HG02678 (cell line): ENCODE results near the gene GIN1.
A peak's percentile ranks its signal among the peaks of the same experiment; 100 is the strongest.
"Not testable (repeated sequence)": the region's sequence is repeated elsewhere in the genome, so short reads cannot be mapped to it uniquely, and the experiment has no call there.

Experiments used
- ATAC-seq: cut with Tn5 transposase; IDR thresholded peaks from one replicate; pipeline ENCODE4 v1.9.1; 2021; ENCODE audit warnings: mild to moderate bottlenecking, moderate library complexity; ENCODE audit not compliant: unreplicated experiment

Gene GIN1, protein sequence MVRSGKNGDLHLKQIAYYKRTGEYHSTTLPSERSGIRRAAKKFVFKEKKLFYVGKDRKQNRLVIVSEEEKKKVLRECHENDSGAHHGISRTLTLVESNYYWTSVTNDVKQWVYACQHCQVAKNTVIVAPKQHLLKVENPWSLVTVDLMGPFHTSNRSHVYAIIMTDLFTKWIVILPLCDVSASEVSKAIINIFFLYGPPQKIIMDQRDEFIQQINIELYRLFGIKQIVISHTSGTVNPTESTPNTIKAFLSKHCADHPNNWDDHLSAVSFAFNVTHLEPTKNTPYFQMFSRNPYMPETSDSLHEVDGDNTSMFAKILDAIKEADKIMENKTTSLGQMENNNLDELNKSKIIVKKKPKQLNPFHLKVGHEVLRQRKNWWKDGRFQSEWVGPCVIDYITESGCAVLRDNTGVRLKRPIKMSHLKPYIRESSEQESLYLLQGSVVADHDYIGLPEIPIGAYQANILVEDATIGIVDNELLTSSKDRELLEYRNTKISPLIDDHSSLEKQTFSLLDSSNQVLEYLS

DNA sequence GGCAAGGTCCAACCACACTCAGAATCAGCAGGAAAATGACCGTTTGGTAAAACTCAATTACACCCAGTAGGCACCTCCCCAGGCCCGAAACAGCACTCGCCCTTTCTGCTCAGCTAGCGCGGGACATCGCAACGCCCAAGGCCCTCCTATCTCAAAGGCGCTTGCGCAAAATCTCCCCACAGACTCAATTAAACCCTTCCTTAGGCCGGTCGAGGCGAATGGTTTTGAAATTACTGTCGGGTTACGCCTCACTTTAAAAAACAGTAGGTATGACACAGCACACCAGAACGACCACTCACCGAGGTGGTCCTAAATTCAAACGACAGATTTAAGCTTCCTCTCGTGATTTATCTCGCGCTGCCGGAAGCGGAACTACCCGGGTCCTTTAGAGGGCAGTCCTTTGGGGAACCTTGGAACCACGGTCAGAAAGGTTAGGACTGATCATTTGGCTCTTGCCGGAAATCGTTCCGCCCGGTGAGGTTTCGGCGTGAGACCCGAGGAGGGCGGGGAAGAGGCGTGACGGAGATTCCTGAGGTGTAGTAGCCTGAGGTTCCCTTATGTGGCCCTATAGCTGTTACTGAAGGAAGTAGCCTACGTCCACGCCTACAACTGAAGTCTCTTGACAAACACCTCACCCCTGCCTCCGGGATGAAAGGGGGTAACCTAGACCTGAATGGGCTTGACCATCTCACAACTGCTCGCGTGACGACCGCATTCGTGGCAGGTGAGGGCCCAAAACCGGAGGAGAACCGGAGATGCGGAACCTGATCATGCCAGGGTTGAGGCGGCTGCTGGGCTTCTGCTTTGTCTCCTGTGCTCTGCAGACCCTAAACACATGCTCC, at the start of gene GIN1, which contains the start of gene PPIP5K2:
GIN1 (minus strand) TSS at position 374 of the 842 bp plus-strand sequence. CDS start 11,431 bp downstream, outside the sequence.
PPIP5K2 (plus strand) TSS at position 537 of the 842 bp plus-strand sequence. CDS start 9,289 bp downstream, outside the sequence.
- peak; percentile 90 for ATAC-seq

- ATAC-seq, result no peak
Measured at GRCh38 chr5:103166706-103167105, 46.8 kb upstream of the GIN1 start.

DNA sequence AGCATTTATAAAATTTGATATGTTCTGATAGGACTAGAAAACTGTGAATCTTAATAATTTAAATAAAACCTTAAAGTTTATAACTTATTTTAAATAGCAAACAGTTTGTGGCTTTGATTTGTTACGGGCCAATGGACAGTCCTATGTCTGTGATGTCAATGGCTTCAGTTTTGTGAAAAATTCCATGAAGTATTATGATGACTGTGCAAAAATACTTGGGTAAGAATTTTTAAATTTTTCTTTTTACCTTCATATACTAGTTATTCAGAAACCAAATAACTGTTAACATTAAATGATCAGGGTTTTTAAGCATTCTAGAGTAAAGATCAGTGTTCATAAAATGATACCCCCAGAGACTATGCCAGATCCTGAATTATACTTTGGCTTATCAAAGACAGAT, 31.2 kb upstream of the GIN1 start:
- no peak for ATAC-seq

DNA sequence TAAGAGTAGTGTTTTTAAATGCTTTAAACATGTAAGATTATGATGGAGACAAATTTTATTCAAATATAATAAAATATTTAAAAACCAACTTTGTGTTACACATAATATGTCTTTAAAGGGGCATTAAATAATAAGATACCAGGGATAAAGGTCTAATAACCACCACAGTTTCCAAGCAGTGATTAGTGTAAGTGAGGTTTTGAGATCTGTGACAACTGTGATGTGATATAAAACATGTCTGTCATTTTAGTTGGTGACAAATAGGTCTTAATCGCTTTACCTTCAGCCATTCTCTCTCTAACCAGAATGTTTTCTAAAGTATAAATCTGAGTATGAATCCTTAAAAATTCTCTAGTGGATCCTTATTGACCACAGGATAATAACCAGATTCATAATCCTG, 28.3 kb upstream of the GIN1 start:
- no peak for ATAC-seq

DNA sequence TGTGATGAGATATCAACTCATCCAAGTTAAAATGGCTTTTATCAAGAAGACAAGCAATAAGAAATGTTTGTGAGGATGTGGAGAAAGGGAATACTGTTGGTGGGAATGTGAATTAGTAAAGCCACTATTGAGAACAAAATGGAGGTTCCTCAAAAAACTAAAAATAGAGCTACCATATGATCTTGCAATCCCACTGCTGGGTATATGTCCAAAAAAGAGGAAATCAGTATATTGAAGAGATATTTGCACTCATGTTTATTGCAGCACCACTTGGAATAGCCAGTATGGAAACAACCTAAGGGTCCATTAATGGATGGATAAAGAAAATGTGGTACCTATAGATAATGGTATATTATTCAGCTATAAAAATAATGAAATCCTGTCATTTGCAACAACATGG, 25.3 kb upstream of the GIN1 start:
- ATAC-seq, result no peak

- ATAC-seq, result not testable (repeated sequence)
Measured at GRCh38 chr5:103142132-103142531, 22.2 kb upstream of the GIN1 start.

- peak; percentile 98 for ATAC-seq
Measured at GRCh38 chr5:103139264-103139865, 19.4 kb upstream of the GIN1 start.

DNA sequence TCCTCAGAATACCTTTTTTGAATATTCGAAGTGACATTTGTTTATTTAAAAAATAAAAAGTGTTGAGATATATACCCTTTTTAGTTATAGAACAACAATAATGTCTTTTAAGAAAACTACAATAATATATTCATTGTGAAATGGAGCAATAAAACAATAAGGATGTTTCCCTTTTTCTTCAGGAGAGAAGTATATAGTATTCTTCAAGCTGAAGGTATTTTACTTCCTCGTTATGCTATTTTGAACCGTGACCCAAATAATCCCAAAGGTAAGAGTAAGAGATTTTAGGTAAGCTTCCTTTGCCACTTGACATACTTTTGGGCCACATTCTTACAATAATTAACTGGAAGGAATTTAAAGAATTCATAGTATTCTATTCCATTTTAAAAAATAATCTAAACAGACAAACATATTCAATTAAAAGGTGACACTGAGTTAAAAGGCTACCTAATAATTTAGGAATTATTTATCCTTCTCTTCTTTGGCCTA, 18.3 kb upstream of the GIN1 start:
- no peak for ATAC-seq

- no peak for ATAC-seq
Measured at GRCh38 chr5:103135461-103135860, 15.5 kb upstream of the GIN1 start.

GRCh38 chr5:103133231-103133630, 13.3 kb upstream of the GIN1 start:
- ATAC-seq, result no peak

- no peak for ATAC-seq
Measured at GRCh38 chr5:103132684-103133083, 12.7 kb upstream of the GIN1 start.

GRCh38 chr5:103128202-103128601, 8.3 kb upstream of the GIN1 start:
- ATAC-seq, result no peak

GRCh38 chr5:103127292-103127817, 7.4 kb upstream of the GIN1 start:
- no peak for ATAC-seq

DNA sequence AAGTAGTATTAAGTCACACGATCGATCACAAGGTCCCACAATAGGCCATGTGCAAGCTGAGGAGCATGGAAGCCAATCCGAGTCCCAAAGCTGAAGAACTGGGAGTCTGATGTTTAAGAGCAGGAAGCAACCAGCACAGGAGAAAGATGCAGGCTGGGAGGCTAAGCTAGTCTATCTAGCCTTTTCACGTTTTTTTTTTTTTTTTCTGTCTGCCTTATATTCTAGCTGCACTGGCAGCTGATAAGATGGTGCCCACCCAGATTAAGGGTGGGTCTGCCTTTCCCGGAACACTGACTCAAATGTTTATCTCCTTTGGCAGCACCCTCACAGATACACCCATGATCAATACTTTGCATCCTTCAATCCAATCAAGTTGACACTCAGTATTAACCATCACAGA, 6.6 kb upstream of the GIN1 start:
- ATAC-seq, result no peak

DNA sequence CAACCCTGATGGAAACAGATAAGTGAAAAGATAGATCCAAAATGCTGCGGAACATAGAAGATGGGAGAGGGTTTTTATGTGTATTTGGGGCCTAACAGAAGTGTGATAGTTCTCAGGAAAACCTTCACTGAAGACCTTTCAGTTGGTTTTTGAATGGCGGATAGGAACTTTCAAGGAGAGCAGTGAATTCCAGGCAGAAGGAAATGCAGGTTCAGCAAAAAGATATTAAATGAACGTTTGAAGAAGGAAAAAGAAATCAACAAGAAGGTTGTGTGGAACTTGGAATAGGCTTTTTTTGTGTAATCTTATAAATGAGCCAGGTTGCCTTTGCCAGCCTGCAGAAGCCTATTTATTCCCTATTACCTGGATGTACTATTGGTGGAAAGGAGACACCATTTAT, 2.3 kb upstream of the GIN1 start:
- no peak for ATAC-seq

- no peak for ATAC-seq
Measured at GRCh38 chr5:103120607-103121200, 766 bp upstream of the GIN1 start.

DNA sequence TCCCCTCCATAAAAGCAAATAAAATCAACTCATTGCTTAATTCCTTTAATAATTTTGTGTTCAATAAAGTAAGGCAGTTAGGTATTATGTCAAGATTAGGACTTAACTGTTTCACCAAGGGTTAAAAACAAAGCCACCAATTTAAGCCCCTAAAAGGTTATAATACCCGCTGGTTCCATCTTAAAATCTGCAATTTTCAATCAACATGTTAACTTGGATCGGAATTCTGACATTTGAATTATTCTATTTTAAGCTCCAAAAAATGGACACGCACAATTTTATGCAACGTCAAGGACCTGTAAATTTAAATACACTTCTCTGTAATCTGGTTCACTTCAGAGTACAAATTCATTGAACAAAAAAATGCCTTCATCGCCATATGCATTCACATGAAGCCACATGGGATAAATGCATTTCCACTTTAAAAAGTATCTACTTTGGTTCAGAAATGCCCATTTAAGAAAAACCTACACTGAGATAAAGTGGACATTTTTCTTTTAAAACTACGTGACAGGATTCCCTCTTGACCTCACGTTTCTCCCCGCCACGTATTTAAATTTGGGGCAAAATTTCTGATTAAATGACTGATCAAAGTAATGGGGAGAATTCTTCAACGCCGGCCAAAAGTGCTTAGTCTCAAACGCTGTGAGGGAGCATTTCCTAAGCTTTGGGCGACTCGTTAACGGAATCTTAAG, 721 bp downstream of the GIN1 start:
- ATAC-seq, result no peak

DNA sequence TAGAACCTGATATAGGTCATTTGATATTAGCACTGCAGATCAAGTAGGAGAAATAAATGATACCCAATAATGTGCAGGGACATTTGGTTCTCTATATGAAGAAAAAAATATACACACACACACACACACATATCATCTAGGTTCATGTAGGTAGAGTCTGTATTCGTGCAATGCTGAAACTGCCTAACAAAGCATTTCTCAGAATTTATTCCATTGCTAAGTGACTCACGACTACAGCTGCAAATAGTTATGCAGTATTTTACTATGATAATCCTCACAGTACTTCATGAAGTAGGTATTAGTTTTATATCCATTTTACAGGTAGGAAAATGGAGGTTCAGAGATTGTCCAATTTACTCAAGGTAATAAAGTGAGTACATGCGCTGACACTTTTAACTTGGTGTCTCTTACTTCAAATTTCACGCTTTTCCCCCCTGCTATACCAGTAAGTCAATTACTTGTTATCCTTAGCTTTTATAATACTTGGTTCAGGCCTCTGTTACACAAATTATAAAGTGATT, 2.4 kb downstream of the GIN1 start:
- no peak for ATAC-seq

DNA sequence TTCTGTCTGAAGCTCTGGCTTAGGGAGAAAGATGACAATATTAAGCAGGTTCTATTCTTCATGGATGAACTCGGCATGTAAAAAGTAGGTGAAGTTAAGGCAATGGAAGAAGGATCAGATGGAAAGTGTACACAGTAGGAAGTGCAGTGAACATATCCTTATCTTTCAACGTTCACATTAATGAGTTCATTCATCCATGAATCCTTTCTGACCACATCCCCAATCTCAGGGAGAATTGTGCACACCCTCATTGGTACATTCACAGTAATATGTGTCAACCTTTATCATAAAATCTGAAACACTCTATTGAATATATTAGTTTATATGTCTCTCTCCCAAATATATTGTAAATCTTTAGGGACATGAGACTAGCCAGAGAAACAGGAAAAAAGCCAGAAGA, 5.5 kb downstream of the GIN1 start:
- ATAC-seq, result no peak

DNA sequence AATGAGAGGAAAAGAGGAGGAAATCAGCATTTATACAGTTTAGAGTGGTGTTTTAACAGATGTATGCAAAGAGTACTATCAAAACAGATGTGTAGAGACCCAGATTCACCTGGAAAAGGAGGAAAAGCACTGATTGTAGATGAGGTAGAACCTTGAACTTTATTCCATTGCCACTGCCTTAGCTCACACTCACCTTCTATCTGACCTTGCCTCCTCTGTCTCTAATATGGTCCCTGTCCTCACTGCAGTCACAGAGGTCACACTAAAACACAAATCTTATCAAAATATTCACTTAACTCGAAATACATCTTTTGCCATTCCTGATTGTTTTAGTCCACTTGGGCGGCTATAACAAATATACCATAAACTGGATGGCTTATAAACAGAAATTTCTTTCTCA, 7.0 kb downstream of the GIN1 start:
- no peak for ATAC-seq
